ENCODE results near the gene SAPCD2.

SAPCD2 gene

DNA sequence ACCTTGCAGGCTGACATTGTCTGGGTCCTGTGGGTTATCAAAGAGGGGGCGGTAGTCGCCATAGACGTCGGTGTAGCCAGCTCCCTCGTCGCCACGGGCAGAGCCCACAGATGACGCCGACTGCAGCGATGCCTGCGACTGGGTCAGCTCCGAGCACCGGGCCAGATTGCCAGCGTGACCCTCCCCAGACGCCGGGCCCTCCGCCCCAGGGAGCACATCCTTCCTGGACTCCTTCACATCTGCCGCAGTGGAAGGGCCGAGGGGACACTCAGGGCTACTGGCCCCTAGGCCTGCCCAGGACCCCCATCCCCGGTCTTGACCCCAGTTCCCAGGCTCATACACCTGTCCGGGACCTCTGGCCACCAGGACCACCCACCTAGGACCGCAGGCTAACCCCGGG, 56.2 kb downstream of the SAPCD2 start:
- DNase-seq, result no peak

DNA sequence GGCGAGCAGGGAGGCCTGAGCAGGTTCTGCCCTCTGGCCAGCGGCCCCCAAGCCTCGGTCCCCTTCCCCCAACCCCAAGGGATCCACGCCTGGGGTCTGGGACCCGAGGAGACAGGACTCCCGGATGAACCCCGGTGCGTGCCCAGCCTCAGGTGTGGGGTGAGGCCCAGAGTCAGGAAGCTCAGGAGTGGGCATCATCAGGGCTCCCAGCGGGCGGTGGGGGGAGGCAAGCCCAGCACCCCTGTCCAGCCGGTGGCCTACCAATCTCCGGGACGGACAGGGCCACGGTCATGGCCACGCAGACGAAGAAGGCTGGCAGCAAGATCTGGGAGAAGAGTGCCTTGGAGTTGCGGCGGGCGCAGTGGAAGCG, 56.8 kb downstream of the SAPCD2 start:
- DNase-seq, result no peak

- no peak for DNase-seq
Observed at GRCh38 chr9:137012694-137013570, 57.4 kb downstream of the SAPCD2 start.
